Measurements from ENCODE around the gene PLSCR2. TPM values are rescaled to one million over a fixed set of nuclear protein-coding genes. Genes with fewer than 3 reads are reported as not detected.

The PLSCR2 gene
- polyA plus RNA-seq, 1 experiment, result not detected

GRCh38 chr3:146496726-146497125 lies 27.4 kb upstream of the PLSCR2 start:
- Histone ChIP-seq H3K9me3 (ENCODE audit: control insufficient read depth, insufficient read depth, low read length) (peaks cover 4% of the 10 kb centered on the region), H3K27me3 (ENCODE audit: control insufficient read depth, insufficient read depth, low read length) (no peaks in the 10 kb centered on the region), H3K4me3 (ENCODE audit: low read depth, low read length) (no peak overlapping the region), H3K27ac (ENCODE audit: low read depth, low read length) (no peak overlapping the region)
- POLR2A ChIA-PET, result no interaction called here
- DNase-seq (ENCODE audit: low read depth, low spot score), result no peak
- TF ChIP-seq CTCF (IDR thresholded peaks at IDR 0.05; ENCODE audit: low read depth, low read length), result no peak
- CTCF ChIA-PET, result no interaction called here

- no peak for TF ChIP-seq CTCF (IDR thresholded peaks at IDR 0.05; ENCODE audit: low read depth, low read length)
- H3K27ac ChIP-seq (ENCODE audit: low read depth, low read length), result no peak overlapping the region
- H3K27me3 ChIP-seq (ENCODE audit: control insufficient read depth, insufficient read depth, low read length), result no peaks in the 10 kb centered on the region
- no peak for DNase-seq (ENCODE audit: low read depth, low spot score)
- ChIA-PET POLR2A (no interaction called here), CTCF (no interaction called here)
- no peak overlapping the region for H3K4me3 ChIP-seq (ENCODE audit: low read depth, low read length)
- H3K9me3 ChIP-seq (ENCODE audit: control insufficient read depth, insufficient read depth, low read length), result peaks cover 4% of the 10 kb centered on the region
These were observed 26.9 kb upstream of the PLSCR2 start for GRCh38 chr3:146496251-146496650.

- Histone ChIP-seq H3K27me3 (ENCODE audit: control insufficient read depth, insufficient read depth, low read length) (no peaks in the 10 kb centered on the region), H3K27ac (ENCODE audit: low read depth, low read length) (no peak overlapping the region), H3K4me3 (ENCODE audit: low read depth, low read length) (no peak overlapping the region), H3K9me3 (ENCODE audit: control insufficient read depth, insufficient read depth, low read length) (peaks cover 4% of the 10 kb centered on the region)
- CTCF ChIA-PET, result interaction anchor here (0.6 to 0.7 kb wide), 2 partner anchors 62 to 155 kb away, joined by 3 to 9 read pairs; no protein-coding TSS in a partner anchor
- POLR2A ChIA-PET, result no interaction called here
- DNase-seq (ENCODE audit: low read depth, low spot score), result no peak
- no peak for TF ChIP-seq CTCF (IDR thresholded peaks at IDR 0.05; ENCODE audit: low read depth, low read length)
These were observed 24.4 kb upstream of the PLSCR2 start for GRCh38 chr3:146493761-146494160.

- POLR2A ChIA-PET, result interaction anchor here (1.2 kb wide), 1 partner anchor 11 kb away, joined by 3 read pairs; no protein-coding TSS in a partner anchor
- H3K27me3 ChIP-seq (ENCODE audit: control insufficient read depth, insufficient read depth, low read length), result no peaks in the 10 kb centered on the region
- no peak for TF ChIP-seq CTCF (IDR thresholded peaks at IDR 0.05; ENCODE audit: low read depth, low read length)
- DNase-seq (ENCODE audit: low read depth, low spot score), result no peak
- no peak overlapping the region for H3K27ac ChIP-seq (ENCODE audit: low read depth, low read length)
- no peak overlapping the region for H3K4me3 ChIP-seq (ENCODE audit: low read depth, low read length)
- CTCF ChIA-PET, result interaction anchor here (0.7 kb wide), 1 partner anchor 155 kb away, joined by 9 read pairs; no protein-coding TSS in a partner anchor
- peaks cover 4% of the 10 kb centered on the region for H3K9me3 ChIP-seq (ENCODE audit: control insufficient read depth, insufficient read depth, low read length)
These were observed 23.9 kb upstream of the PLSCR2 start for GRCh38 chr3:146493221-146493620.

GRCh38 chr3:146491303-146491702 lies 21.9 kb upstream of the PLSCR2 start:
- Histone ChIP-seq H3K9me3 (ENCODE audit: control insufficient read depth, insufficient read depth, low read length) (no peaks in the 10 kb centered on the region), H3K4me3 (ENCODE audit: low read depth, low read length) (no peak overlapping the region), H3K27me3 (ENCODE audit: control insufficient read depth, insufficient read depth, low read length) (no peaks in the 10 kb centered on the region), H3K27ac (ENCODE audit: low read depth, low read length) (no peak overlapping the region)
- DNase-seq (ENCODE audit: low read depth, low spot score), result no peak
- ChIA-PET CTCF (no interaction called here), POLR2A (no interaction called here)
- TF ChIP-seq CTCF (IDR thresholded peaks at IDR 0.05; ENCODE audit: low read depth, low read length), result no peak
